Stimulated activated CD8-positive, alpha-beta memory T cell treated with anti-CD3 and anti-CD28 coated beads, Interleukin-12 subunit alpha, Interleukin-12 subunit beta, amount 100 ng/mL, for 1 hour (primary cell): ENCODE data around the gene LPIN1.
"Not testable (repeated sequence)": the region's sequence is repeated elsewhere in the genome, so short reads cannot be mapped to it uniquely, and the experiment has no call there.

ENCODE experiments used
- DNase-seq: peaks from one replicate; pipeline ENCODE4 v3.0.0-alpha.2; 2020; ENCODE audit warnings: low read depth

Gene LPIN1

GRCh38 chr2:11836647-11837219 lies 90.3 kb downstream of the LPIN1 start:
- no peak for DNase-seq

GRCh38 chr2:11837875-11838734 lies 91.7 kb downstream of the LPIN1 start:
- DNase-seq, result no peak

GRCh38 chr2:11839916-11840315 lies 93.5 kb downstream of the LPIN1 start:
- no peak for DNase-seq

GRCh38 chr2:11842336-11842735 lies 95.9 kb downstream of the LPIN1 start:
- no peak for DNase-seq

- not testable (repeated sequence) for DNase-seq
Measured at GRCh38 chr2:11844798-11845197, 98.4 kb downstream of the LPIN1 start.

- not testable (repeated sequence) for DNase-seq
Measured at GRCh38 chr2:11847935-11848334, 101.5 kb downstream of the LPIN1 start.

GRCh38 chr2:11850082-11850481 lies 103.7 kb downstream of the LPIN1 start:
- DNase-seq, result no peak

- no peak for DNase-seq
Measured at GRCh38 chr2:11852526-11853196, 106.2 kb downstream of the LPIN1 start.

- DNase-seq, result no peak
Measured at GRCh38 chr2:11853197-11853588, 106.8 kb downstream of the LPIN1 start.

GRCh38 chr2:11855064-11855760 lies 108.8 kb downstream of the LPIN1 start:
- no peak for DNase-seq

GRCh38 chr2:11856095-11856494 lies 109.7 kb downstream of the LPIN1 start:
- no peak for DNase-seq

GRCh38 chr2:11858883-11859282 lies 112.5 kb downstream of the LPIN1 start:
- no peak for DNase-seq

GRCh38 chr2:11859975-11860374 lies 113.5 kb downstream of the LPIN1 start:
- DNase-seq, result not testable (repeated sequence)

- DNase-seq, result no peak
Measured at GRCh38 chr2:11861044-11861443, 114.6 kb downstream of the LPIN1 start.

- DNase-seq, result no peak
Measured at GRCh38 chr2:11862049-11862448, 115.6 kb downstream of the LPIN1 start.

GRCh38 chr2:11863103-11863502 lies 116.7 kb downstream of the LPIN1 start:
- DNase-seq, result no peak

- peak; percentile 46 for DNase-seq
Measured at GRCh38 chr2:11863513-11864328, 117.3 kb downstream of the LPIN1 start.

- DNase-seq, result no peak
Measured at GRCh38 chr2:11864724-11865123, 118.3 kb downstream of the LPIN1 start.

- no peak for DNase-seq
Measured at GRCh38 chr2:11865378-11865777, 118.9 kb downstream of the LPIN1 start.

GRCh38 chr2:11865805-11866204 lies 119.4 kb downstream of the LPIN1 start:
- no peak for DNase-seq
